ENCODE results near the gene SNURF.
"Not testable (repeated sequence)": the region's sequence is repeated elsewhere in the genome, so short reads cannot be mapped to it uniquely, and the experiment has no call there.

The SNURF gene

GRCh38 chr15:24954783-24955530 lies at the start of gene SNURF, which contains the start of gene SNRPN:
Gene SNURF, plus strand, starts transcription at chr15:24954987. Its CDS starts 62 bp downstream, at chr15:24955049.
Gene SNRPN, plus strand, starts transcription at chr15:24954987. Its CDS starts 19,467 bp downstream, at chr15:24974454.
- peak; percentile 17 for DNase-seq (ENCODE audit: low read depth, low spot score)
- POLR2A ChIA-PET, result no interaction called here
- peak within 1 kb of the TSS; percentile 78 for H3K4me3 ChIP-seq (ENCODE audit: low read depth, low read length)
- CTCF ChIA-PET, result no interaction called here
- TF ChIP-seq CTCF (IDR thresholded peaks at IDR 0.05; ENCODE audit: insufficient read depth, low read length, missing control alignments), result no peak

DNA sequence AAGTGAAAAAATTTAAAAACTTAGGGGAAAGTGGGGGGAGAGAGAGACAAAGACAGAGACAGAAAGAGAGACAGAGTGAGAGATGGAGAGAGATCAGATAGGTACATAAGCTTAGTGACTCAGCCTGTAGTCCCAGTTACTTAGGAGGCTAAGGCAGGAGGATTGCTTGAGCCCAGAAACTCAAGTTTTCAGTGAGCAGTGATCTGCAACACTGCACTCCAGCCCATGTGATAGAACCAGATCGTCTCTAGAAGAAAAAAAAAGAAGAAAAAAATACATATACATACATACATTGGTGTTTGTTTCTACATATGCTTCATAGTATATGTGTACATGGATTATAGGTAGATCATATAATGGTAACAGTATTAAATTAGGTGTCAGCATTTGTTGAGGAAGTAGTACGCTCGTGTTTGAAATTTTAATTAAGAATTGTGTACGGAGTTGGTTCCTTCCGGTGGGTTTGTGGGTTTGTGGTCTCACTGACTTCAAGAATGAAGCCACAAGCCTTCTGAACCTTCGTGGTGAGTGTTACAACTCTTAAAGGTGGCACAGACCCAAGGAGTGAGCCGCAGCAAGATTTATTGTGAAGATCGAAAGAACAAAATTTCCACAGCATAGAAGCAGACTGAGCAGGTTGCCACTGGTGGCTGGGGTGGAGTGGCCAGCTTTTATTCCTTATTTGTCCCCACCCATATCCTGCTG lies 38.3 kb upstream of the SNURF start:
- TF ChIP-seq CTCF (IDR thresholded peaks at IDR 0.05; ENCODE audit: insufficient read depth, low read length, missing control alignments), result no peak
- ChIA-PET POLR2A (no interaction called here), CTCF (no interaction called here)
- H3K4me3 ChIP-seq (ENCODE audit: low read depth, low read length), result no peak overlapping the region
- DNase-seq (ENCODE audit: low read depth, low spot score), result no peak

DNA sequence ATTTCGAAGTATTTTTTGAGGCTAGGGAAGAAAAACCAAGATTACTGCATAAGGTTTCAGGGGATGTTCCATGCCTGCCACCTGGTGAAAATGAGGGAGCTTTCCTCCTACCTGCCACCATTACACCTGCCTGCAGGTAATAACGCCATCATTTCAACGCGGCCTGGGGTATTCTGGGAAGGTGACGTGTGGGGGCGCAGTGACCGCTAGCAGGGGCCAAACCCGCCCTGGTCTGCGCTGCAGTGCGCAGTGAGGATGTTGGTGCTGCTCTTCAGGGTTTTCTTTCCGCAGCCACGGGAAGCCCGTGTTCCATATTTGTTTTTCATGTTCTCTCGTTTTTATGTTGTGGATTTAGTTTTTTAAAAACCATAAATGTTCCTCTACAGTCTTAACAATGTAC lies 37.4 kb upstream of the SNURF start:
- CTCF ChIA-PET, result no interaction called here
- H3K4me3 ChIP-seq (ENCODE audit: low read depth, low read length), result no peak overlapping the region
- POLR2A ChIA-PET, result no interaction called here
- TF ChIP-seq CTCF (IDR thresholded peaks at IDR 0.05; ENCODE audit: insufficient read depth, low read length, missing control alignments), result no peak
- DNase-seq (ENCODE audit: low read depth, low spot score), result no peak

GRCh38 chr15:24919446-24919845 lies 35.3 kb upstream of the SNURF start:
- ChIA-PET POLR2A (no interaction called here), CTCF (no interaction called here)
- H3K4me3 ChIP-seq (ENCODE audit: low read depth, low read length), result no peak overlapping the region
- no peak for DNase-seq (ENCODE audit: low read depth, low spot score)
- TF ChIP-seq CTCF (IDR thresholded peaks at IDR 0.05; ENCODE audit: insufficient read depth, low read length, missing control alignments), result no peak

DNA sequence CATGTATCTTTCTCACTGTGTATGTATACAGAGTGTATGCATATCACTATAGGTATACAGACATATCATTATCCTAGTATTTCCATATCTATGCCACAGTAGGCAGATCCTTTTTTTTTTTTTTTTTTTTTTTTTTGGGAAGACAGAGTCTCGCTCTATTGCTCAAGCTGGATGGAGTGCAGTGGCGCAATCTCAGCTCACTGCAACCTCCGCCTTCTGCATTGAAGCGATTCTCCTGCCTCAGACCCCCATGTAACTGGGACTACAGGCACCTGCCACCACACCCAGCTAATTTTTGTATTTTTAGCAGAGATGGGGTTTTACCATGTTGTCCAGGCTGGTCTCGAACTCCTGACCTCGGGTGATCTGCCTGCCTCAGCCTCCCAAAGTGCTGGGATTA lies 32.0 kb upstream of the SNURF start:
- POLR2A ChIA-PET; H3K4me3 ChIP-seq (ENCODE audit: low read depth, low read length); DNase-seq (ENCODE audit: low read depth, low spot score); CTCF ChIA-PET: not testable (repeated sequence)

DNA sequence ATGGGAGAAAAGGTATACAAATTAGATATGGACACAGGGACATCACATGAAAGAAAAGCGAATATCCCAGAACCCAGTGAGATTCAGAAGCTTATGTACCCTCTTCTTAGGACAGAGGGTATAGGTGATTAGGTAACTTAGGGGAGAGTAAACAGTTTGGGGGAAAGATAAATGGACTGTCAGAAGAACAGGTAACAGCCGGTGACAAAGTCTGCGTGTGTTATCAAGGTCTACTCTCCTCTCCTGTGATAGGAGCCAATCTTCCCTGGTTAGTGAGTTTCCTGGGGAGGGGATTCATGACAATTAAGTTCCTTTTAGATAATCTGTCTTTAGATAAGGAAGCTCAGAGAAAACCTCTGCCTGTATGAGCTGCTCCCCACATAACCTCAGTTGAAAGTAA lies 30.6 kb upstream of the SNURF start:
- no peak for TF ChIP-seq CTCF (IDR thresholded peaks at IDR 0.05; ENCODE audit: insufficient read depth, low read length, missing control alignments)
- DNase-seq (ENCODE audit: low read depth, low spot score), result no peak
- no peak overlapping the region for H3K4me3 ChIP-seq (ENCODE audit: low read depth, low read length)
- ChIA-PET POLR2A (no interaction called here), CTCF (no interaction called here)
